GM18870 (cell line): ENCODE data around the gene TAF9.
"Not testable (repeated sequence)": the region's sequence is repeated elsewhere in the genome, so short reads cannot be mapped to it uniquely, and the experiment has no call there.

Source experiments
- ATAC-seq: cut with Tn5 transposase; IDR thresholded peaks from one replicate; pipeline ENCODE4 v1.9.1; 2021; ENCODE audit warnings: moderate library complexity; ENCODE audit not compliant: unreplicated experiment

TAF9 gene

DNA sequence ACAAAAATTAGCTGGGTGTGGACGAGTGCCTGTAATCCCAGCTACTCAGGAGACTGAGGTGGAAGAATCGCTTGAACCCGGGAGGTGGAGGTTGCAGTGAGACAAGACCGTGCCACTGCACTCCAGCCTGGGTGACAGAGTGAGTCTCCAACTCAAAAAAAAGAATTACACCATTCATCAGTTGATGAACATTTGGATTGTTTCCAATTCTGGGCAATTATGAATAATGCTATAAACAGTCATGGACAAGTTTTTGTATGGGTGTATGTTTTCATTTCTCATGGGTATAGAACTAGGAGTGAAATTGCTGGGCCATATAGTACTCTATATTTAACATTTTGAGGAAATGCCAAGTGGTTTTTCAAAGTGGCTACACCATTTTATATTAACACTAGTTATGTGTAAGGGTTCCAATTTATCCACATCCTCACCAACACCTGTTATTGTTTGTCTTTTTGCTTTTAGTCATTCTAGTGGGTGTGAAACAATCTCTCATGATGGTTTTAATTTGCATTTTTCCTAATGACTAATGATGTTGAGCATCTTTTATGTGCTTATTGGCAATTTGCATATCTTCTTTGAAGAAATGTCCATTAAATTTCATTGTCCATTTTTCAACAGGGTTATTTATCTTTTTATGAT is 27.7 kb downstream of the TAF9 start:
- ATAC-seq = no peak

DNA sequence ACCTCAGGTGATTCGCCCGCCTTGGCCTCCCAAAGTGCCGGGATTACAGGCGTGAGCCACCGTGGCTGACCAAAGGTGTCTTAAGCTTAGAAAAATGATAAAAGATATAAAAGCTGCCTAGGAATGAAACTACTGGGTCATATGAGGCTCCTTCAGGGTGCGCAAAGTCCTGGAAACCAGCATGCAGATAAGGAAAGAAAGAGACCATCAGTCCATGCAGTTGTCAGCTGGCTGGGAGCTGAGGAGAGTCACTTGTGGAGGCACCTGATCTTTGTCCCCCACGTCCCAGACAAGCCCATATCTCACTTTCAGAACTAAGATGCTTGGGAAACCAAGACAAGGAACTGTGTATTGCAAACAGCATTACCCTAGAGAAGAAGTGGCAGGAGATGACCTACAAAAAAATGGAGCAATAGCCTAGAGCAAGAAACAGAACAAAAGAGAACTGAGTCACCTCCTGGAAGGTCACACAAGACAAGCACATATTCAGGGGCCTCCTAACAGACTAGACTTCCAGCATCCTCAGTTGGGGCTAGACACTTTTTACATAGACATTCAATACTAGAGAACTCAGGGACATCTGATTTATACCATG is 33.9 kb downstream of the TAF9 start:
- no peak for ATAC-seq

DNA sequence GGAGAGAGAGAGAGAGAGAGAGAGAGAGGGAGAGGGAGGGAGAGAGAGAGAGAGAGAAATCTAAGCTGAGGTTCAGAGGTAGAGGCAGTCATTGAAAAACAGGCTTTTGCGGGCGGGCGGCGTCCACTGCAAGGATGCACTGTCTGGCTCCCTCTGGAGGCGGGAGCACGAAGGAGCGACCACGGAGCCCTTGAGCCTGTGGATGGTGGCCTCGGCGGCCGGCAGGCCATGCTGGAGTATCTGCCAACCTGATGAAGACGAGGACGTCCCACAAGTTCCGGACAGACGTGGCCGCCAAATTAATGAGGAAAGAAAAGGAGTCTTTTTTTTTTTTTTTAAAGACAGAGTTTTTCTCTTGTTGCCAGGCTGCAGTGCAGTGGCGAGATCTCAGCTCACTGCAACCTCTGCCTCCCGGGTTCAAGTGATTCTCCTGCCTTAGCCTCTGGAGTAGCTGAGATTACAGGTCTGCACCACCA is 34.5 kb downstream of the TAF9 start:
- ATAC-seq = no peak

DNA sequence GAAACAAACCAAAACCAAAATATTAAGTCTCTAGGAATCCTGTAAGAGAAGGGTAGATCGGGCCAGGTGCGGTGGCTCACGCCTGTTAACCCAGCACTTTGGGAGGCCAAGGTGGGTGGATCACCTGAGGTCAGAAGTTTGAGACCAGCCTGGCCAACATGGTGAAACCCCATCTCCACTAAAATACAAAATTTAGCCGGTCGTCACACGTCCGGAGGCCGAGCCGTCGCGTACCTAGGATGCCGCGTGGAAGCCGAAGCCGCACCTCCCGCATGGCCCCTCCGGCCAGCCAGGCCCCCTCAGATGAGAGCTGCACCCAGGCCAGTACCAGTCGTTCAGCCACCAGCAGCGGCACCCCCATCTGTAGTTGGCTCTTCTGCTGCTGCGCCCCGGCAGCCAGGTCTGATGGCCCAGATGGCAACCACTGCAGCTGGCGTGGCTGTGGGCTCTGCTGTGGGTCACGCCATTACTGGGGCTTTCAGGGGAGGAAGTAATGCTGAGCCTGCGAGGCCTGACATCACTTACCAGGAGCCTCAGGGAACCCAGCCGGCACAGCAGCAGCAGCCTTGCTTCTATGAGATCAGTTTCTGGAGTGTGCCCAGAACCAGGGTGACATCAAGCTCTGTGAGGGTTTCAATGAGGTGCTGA is 35.5 kb downstream of the TAF9 start:
- ATAC-seq = not testable (repeated sequence)

DNA sequence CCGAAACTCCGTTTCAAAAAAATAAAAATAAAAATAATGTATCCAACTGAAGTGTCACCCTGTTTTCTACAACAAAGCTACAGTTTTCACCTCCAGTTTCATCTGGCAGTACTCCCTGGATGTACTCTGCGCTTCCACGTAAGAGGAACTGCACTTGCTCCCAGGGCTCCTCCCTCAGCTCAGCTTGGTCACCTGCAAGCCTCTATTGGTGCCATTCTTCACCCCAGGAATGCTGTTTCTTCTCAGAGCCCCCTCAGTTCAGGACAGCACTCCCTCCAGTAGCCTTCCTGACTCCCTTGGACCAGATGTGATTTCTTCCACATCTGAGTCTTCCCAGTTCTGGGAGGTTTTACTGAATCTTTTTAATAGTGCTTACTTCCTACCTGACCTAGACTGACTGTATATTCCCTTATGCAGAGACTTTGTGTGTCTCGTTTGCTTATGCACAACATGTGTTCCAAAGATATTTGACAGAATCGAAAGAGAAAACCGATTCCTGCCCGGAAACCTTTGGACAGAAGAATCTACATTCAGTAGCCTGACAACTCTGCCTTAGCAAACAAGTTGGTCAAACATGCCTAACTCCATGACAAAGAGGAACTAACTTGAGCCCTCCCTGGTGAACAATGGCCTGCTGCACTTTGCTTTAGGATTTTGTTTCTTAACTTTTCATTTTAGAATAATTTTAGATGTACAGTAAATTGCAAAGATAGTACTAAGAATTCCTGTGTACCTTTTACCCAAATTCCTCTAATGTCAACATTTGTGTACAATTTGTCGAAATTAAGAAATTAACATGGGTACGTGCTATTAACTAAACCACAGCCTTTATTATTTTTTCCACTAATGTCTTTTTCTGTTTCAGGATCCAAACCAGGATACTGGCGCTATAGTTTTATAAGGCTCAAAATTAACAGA is 37.5 kb downstream of the TAF9 start:
- ATAC-seq = no peak

DNA sequence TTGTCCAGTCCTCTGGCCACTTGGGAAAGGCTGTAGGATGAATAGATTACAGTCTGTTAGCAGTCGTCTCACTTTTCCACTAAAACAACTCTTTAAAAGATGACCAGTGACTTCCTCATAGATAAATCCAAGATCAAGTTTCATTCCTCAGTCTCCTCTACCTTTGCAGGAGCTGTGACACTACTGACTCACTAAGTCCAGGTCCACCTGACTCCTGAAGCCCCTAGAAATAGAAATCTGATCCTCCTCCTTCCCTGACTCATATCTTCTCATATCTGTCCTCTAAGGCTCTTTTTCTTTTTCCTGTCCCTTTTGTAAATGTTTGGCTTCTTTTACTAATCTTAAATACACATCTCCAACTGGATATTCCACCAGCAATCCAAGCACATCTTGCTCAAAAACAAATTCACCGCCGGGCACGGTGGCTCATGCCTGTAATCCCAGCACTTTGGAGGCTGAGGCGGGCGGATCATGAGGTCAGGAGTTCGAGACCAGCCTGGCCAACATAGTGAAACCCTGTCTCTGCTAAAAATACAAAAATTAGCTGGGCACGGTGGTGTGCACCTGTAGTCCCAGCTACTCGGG is 39.3 kb downstream of the TAF9 start:
- ATAC-seq = no peak

DNA sequence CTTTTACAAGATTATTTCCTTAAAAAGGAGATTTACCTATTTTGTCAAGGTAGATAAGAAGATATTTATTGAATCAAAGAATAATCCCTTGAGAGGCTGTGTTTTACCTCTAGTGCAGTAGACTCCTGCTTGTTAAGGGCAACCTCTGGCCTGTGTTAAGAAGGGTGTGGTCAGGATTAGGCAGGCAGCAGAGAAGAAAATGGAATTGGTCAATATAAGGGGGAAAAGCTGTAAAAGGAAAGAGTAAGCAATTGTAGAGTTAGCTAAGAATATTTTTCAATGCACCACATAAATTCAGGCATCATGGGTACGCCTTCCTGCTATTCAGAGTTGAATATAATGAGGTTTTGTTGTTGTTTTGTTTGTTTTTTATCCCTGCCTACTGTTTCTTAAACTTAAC is 43.0 kb downstream of the TAF9 start:
- no peak for ATAC-seq

DNA sequence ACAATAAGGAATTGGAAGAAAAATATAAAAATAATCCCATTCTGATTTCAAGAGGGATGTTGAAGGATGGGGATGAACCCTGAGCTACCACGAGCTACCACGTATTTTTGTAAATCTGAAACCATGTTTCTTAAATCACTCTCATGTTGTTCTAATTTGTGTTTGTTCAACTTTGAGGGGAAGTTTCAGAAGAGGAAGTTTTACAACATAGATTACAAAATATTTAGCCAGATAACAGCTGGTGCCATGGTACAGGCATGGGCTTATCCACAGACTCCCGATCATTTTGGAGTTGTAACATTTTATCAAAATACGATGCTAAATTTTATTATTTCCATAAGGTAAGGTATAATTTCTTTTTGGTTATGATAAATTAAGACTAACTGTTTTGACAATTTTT is 51.9 kb downstream of the TAF9 start:
- no peak for ATAC-seq

DNA sequence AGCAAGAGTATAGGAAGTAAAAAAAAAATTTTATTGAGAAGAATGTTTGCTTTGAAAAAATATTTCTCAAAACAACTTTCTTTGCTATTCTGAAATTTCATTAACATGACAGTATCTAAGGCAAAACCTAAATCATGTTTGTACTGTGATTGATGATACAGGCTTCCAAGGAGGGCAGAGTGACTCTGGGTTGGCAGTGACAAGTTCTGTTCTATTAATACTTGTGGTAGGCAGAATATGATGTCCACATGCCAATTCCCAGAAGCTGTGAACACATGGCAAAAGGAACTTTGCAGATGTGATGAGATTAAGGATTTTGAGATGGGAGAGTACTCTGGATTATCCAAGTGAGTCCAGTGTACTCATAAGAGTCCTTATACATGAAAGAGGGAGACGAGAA is 53.3 kb downstream of the TAF9 start:
- ATAC-seq = no peak
